ENCODE results near the gene SYT8.
"Not testable (repeated sequence)": the region's sequence is repeated elsewhere in the genome, so short reads cannot be mapped to it uniquely, and the experiment has no call there.

SYT8 gene

DNA sequence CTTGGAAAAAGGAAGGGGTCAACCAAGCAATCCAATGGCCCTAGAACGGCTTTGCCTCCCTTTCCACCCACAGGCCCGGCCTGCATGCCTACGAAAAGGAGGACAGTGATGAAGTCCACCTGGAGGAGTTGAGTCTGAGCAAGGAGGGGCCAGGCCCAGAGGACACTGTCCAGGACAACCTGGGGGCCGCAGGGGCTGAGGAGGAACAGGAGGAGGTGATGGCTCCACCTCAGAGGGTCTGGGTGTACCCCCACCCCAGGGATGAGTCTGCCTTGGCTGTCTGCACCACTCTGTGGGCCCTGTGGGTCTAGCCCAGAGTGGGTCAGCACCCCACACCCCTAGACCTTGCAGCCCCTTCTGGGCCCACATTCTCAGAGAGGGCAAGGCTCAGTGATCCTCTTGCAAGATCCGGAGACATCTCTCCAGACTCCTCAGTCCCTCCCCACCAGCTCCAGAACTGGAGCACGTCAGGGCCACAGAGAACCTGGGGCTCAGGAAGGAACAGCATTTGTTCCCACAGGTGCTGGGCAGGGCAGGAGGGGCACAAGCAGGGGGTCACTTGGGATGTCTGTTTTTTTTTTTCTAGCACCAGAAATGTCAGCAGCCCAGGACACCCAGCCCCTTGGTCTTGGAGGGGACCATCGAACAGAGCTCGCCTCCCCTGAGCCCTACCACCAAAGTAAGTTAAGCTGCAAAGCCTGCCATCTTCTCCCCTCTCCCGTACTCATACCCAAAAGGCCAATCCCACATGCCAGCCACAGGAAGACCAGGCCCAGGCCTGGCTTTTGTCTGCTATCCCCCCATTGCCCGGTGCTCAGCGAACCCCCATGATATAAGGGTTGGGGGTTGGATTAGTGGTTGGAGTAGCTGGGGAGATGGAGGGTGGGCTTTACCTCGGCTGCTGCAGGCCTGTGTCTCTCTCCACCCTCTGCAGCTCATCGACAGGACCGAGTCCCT, 48.8 kb downstream of the SYT8 start:
- no peak for DNase-seq (ENCODE audit: low read depth in 2 of 2, low spot score in 1 of 2)

GRCh38 chr11:1884303-1884700, 49.5 kb downstream of the SYT8 start:
- no peak for DNase-seq (ENCODE audit: low read depth in 2 of 2, low spot score in 1 of 2)

DNA sequence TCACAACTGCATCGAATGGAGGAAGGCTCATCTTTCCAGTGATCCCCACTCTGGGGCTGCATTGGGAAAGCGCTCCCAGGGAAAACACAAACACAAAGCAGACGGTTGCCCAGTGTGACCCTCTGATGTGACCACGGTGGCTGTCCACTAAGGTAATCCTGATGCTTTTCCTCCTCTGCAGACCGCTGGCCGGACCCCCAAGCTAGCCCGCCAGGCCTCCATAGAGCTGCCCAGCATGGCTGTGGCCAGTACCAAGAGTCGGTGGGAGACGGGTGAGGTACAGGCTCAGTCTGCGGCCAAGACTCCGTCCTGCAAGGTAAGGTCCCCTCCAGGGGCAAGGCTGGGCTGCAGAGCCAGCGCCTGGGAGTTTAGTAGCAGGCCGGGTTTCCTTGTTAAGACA, 51.8 kb downstream of the SYT8 start:
- not testable (repeated sequence) for DNase-seq (ENCODE audit: low read depth in 2 of 2, low spot score in 1 of 2)
